Suprapubic skin (tissue), 4 donors: ENCODE results near the gene TCF7L2.

Experiments
- EP300 ChIP-seq: sonication (generic); formaldehyde crosslinking; IDR thresholded peaks from one replicate; pipeline ENCODE4 v1.6.1; 2017; ENCODE audit warnings: antibody characterized with exemption
- POLR2A ChIP-seq, 2 donors: fragments of 450-650 bp; IDR thresholded peaks; one replicate each; pipeline ENCODE4 v1.6.1; 2017; ENCODE audit warnings: antibody characterized with exemption in 2 of 2, mild to moderate bottlenecking in 2 of 2, moderate library complexity in 2 of 2
- POLR2AphosphoS5 ChIP-seq, 3 donors: sonication (generic); formaldehyde crosslinking; IDR thresholded peaks; one replicate each; pipeline ENCODE4 v1.6.1; 2017; ENCODE audit warnings: antibody characterized with exemption in 3 of 3
- TF ChIP-seq, protein P1 (sequence below), 2 donors: fragments of 200-600 bp in 1 of 2; fragments of 450-650 bp in 1 of 2; sonication (generic) in 1 of 2; IDR thresholded peaks; one replicate each; pipeline ENCODE4 v1.5.1; 2016 to 2019; ENCODE audit warnings: antibody characterized with exemption in 2 of 2, mild to moderate bottlenecking in 1 of 2, moderate library complexity in 1 of 2

DNA sequence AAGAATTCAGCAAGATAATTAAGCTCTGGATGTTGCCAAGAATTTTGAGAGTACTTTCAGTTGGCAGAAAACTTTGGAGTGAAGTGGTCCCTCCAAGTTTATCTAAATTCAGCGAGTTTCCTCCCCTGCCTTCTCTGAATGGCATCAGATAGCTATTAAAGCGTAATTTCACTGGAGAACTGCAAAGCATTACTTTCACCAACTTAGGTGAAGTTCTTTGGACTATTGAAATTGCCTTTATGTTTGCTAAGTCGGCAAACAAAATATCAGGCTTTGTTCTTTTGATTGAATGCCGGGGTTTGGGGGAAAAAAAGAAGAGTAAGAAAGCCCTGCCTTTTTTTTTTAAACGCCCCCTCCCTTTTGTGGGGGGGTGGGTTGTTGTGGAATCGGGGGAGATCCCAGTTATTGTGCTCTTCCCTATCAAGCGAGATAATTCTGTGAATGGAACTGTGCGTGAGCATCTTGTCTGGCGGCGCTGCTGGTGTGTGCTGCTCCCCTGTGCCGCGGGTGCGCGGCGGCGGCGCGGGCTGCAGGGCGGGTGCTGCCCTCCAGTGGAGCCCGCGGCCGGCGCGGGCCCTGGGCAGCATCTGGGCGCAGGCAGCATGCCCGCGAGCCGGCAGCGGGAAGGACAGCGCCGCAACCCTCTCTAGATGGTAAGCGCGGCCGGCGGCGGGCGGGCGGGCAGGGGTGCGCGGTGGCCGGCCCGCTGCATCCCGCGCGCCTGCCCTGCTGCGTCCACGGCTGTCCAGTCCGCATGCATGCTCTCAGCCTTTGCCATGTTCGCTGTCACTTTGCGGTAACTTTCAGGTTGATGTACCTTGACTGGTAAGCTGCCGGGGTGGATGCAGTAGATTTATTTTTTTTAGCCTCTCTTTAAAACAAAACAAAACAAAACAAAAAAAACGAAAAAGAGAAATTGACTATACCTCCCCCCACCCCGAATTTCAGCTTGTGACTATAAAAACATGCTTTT, 176.5 kb downstream of the TCF7L2 start:
- no peak for TF ChIP-seq POLR2A (IDR thresholded peaks at IDR 0.05)
- TF ChIP-seq, protein P1, sequence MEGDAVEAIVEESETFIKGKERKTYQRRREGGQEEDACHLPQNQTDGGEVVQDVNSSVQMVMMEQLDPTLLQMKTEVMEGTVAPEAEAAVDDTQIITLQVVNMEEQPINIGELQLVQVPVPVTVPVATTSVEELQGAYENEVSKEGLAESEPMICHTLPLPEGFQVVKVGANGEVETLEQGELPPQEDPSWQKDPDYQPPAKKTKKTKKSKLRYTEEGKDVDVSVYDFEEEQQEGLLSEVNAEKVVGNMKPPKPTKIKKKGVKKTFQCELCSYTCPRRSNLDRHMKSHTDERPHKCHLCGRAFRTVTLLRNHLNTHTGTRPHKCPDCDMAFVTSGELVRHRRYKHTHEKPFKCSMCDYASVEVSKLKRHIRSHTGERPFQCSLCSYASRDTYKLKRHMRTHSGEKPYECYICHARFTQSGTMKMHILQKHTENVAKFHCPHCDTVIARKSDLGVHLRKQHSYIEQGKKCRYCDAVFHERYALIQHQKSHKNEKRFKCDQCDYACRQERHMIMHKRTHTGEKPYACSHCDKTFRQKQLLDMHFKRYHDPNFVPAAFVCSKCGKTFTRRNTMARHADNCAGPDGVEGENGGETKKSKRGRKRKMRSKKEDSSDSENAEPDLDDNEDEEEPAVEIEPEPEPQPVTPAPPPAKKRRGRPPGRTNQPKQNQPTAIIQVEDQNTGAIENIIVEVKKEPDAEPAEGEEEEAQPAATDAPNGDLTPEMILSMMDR (IDR thresholded peaks at IDR 0.05): peak; percentile 42 to 92
- no peak for TF ChIP-seq POLR2AphosphoS5 (IDR thresholded peaks at IDR 0.05)
- TF ChIP-seq EP300: no peak
